Mucosa of rectum (tissue), 2 donors: ENCODE results near the gene ZNF555.

Source experiments
- H3K27ac ChIP-seq, 2 donors: one replicate each; pipeline ENCODE4 v1.7.0; 2013; ENCODE audit warnings: inconsistent platforms in 2 of 2, low read depth in 2 of 2, low read length in 2 of 2
- H3K27me3 ChIP-seq, 2 donors: one replicate each; pipeline ENCODE4 v1.7.0; 2013; ENCODE audit warnings: low read length in 2 of 2; ENCODE audit not compliant: control insufficient read depth in 2 of 2, insufficient read depth in 2 of 2
- H3K36me3 ChIP-seq, 2 donors: one replicate each; pipeline ENCODE4 v1.7.0; 2013; ENCODE audit warnings: low read length in 2 of 2; ENCODE audit not compliant: control insufficient read depth in 2 of 2, insufficient read depth in 2 of 2
- H3K4me1 ChIP-seq, 2 donors: one replicate each; pipeline ENCODE4 v1.7.0; 2013; ENCODE audit warnings: low read length in 2 of 2, mild to moderate bottlenecking in 1 of 2; ENCODE audit not compliant: control insufficient read depth in 2 of 2, insufficient read depth in 2 of 2
- H3K4me3 ChIP-seq, 2 donors: one replicate each; pipeline ENCODE4 v1.7.0; 2013; ENCODE audit warnings: low read length in 2 of 2
- H3K9ac ChIP-seq, 2 donors: one replicate each; pipeline ENCODE4 v1.7.0; 2013; ENCODE audit warnings: low read length in 2 of 2, low read depth in 1 of 2, mild to moderate bottlenecking in 1 of 2
- H3K9me3 ChIP-seq, 2 donors: one replicate each; pipeline ENCODE4 v1.7.0; 2013; ENCODE audit warnings: low read length in 2 of 2; ENCODE audit not compliant: control insufficient read depth in 2 of 2
- donor health status: healthy.
- donor health status: Normal muscosa, but diverticular disease.

ZNF555 gene

GRCh38 chr19:2807379-2808128 lies 33.7 kb upstream of the ZNF555 start:
- Histone ChIP-seq H3K36me3 (peaks cover 17 to 31% of the 10 kb centered on the region in 2 donors), H3K27me3 (no peaks in the 10 kb centered on the region), H3K9me3 (no peaks in the 10 kb centered on the region)

DNA sequence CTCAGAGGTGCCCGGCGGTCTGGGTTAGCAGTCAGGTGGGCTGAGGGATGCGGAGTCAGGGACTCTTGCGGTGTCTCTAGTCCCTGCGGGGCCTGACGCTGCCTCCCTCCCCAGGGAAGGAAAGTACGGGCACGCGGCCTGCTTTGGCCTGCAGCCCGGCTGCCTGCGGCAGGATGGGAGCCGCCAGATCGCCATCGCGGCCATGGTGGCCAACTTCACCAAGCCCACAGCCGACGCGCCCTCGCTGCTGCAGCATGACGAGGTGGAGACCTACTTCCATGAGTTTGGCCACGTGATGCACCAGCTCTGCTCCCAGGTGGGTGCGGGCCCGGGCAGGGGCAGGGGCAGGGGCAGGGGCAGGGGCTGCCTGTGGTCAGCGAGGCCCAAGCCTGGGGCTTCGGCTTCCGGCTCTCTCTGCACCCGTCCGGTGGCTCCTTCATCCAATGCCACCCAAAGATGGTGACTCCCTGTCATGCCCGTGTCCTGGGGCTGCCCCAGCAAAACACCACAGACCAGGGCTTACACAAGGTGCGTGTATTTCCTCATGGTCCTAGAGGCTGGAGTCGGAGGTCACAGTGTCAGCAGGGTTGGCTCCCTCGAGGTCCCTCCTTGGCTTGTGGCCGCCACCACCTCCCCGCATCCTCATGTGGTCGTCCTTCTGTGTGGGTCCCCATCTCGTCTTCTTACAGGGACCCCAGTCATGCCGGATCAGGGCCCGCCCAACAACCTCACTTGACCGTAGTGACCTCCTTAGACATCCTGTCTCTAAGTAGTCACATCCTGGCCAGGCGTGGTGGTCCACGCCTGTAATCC lies 32.9 kb upstream of the ZNF555 start:
- no peak overlapping the region for H3K4me3 ChIP-seq
- H3K36me3 ChIP-seq = peaks cover 15 to 31% of the 10 kb centered on the region in 2 donors
- H3K9ac ChIP-seq = no peak overlapping the region

More at GRCh38 chr19:2807379-2808128, 33.7 kb upstream of the ZNF555 start:
- H3K4me3 ChIP-seq = no peak overlapping the region
- peaks cover 15 to 19% of the 10 kb centered on the region in 2 donors for H3K4me1 ChIP-seq
- H3K9ac ChIP-seq = no peak overlapping the region
- no peak overlapping the region for H3K27ac ChIP-seq

DNA sequence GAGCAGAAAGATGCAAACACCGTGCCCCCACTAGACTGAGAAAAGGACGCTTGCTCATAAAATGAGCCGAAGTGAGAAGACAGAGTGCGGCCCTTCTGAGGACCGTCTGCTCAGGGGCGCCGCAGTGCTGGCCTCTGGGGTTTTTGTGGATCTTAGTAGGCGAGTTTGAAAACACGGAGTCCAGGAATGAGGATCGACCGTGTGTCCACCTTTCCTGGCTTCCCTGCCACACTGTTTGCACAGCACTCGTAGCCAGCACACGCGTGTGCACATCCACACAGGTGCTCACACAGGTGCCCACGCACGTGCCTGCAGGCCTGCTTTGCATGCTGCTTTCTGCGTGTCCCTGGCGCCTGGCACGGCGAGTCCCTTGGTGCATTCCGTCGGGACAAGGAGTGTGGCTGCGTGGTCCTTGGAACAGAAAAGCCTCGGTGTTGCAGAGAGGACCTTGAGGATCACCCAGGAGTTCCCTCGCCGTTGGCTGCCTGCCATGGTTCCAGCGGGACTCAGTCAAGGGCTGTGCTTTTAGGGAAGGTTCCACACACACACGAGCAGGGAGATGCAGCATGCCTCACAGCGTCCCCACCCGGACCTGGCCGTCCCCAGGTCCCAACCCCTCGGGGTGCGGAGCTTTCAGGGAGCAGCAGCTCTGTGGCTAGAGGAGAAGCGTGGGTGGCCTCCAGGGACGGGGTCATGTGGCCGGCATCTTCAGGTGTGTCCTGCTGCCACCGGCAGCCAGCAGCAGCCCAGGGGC lies 31.7 kb upstream of the ZNF555 start:
- Histone ChIP-seq H3K9ac (no peak overlapping the region), H3K4me1 (peaks cover 16 to 23% of the 10 kb centered on the region in 2 donors), H3K27me3 (no peaks in the 10 kb centered on the region), H3K4me3 (no peak overlapping the region), H3K27ac (no peak overlapping the region), H3K36me3 (peaks cover 20 to 31% of the 10 kb centered on the region in 2 donors), H3K9me3 (no peaks in the 10 kb centered on the region)

More for the DNA sequence above, 32.9 kb upstream of the ZNF555 start:
- Histone ChIP-seq H3K4me1 (peaks cover 16 to 23% of the 10 kb centered on the region in 2 donors), H3K27me3 (no peaks in the 10 kb centered on the region), H3K9me3 (no peaks in the 10 kb centered on the region), H3K27ac (no peak overlapping the region)

DNA sequence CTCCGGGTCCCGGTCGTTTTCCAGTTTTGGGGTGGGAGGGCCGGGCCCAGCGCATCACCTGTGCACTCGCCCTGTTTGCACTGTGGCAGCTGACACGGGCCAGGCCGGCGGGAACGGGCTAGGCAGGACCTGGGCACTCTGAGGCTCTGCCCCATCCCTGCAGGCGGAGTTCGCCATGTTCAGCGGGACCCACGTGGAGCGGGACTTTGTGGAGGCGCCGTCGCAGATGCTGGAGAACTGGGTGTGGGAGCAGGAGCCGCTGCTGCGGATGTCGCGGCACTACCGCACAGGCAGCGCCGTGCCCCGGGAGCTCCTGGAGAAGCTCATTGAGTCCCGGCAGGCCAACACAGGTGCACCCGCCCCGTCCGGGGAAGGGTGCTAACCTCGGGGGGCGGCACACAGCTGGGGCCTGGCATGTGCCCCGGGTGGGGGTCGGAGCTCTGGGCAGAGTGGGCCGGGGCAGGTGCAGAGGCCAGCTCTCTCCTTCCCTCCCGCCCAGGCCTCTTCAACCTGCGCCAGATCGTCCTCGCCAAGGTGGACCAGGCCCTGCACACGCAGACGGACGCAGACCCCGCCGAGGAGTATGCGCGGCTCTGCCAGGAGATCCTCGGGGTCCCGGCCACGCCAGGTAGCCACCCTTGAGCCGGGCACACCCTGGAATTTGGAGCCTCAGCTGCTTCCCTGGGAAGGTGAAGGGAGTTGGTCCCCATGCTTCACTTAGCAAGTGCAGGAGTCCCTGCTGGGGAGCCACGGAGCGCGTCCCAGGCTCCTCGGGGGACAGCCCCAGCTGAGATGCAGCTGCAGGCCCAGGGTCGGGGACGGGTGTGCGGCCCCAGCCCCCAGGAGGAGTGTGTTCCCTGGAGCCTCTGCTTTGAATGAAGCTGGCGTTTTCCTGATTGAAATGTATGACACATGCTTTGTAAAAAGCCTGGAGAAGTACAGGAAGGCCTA lies 30.9 kb upstream of the ZNF555 start:
- peaks cover 16 to 23% of the 10 kb centered on the region in 2 donors for H3K4me1 ChIP-seq
- peak overlapping the region in 1 of 2 donors; percentile 67 for H3K9ac ChIP-seq
- H3K4me3 ChIP-seq = peak overlapping the region in 1 of 2 donors; percentile 15
- peaks cover 20 to 27% of the 10 kb centered on the region in 2 donors for H3K36me3 ChIP-seq
- H3K27ac ChIP-seq = peak overlapping the region; percentile 81 to 93
- no peaks in the 10 kb centered on the region for H3K9me3 ChIP-seq
- no peaks in the 10 kb centered on the region for H3K27me3 ChIP-seq

- Histone ChIP-seq H3K4me1 (peaks cover 16 to 23% of the 10 kb centered on the region in 2 donors), H3K27ac (peak overlapping the region; percentile 81 to 93), H3K4me3 (peak overlapping the region; percentile 31 to 49), H3K9me3 (no peaks in the 10 kb centered on the region), H3K36me3 (peaks cover 20 to 25% of the 10 kb centered on the region in 2 donors), H3K27me3 (no peaks in the 10 kb centered on the region), H3K9ac (peak overlapping the region; percentile 47 to 67)
Observed at GRCh38 chr19:2811221-2811722, 30.0 kb upstream of the ZNF555 start.

- no peaks in the 10 kb centered on the region for H3K9me3 ChIP-seq
- H3K9ac ChIP-seq = peak overlapping the region; percentile 32 to 67
- H3K27me3 ChIP-seq = no peaks in the 10 kb centered on the region
- H3K4me1 ChIP-seq = peaks cover 16 to 23% of the 10 kb centered on the region in 2 donors
- peak overlapping the region; percentile 49 to 50 for H3K4me3 ChIP-seq
- H3K27ac ChIP-seq = peak overlapping the region; percentile 81 to 93
- H3K36me3 ChIP-seq = peaks cover 20 to 23% of the 10 kb centered on the region in 2 donors
Observed at GRCh38 chr19:2811735-2812413, 29.4 kb upstream of the ZNF555 start.

- peak overlapping the region; percentile 31 to 50 for H3K4me3 ChIP-seq
- H3K4me1 ChIP-seq = peaks cover 16 to 23% of the 10 kb centered on the region in 2 donors
- no peaks in the 10 kb centered on the region for H3K9me3 ChIP-seq
- H3K9ac ChIP-seq = peak overlapping the region; percentile 32 to 55
- no peaks in the 10 kb centered on the region for H3K27me3 ChIP-seq
- peaks cover 17 to 20% of the 10 kb centered on the region in 2 donors for H3K36me3 ChIP-seq
- peak overlapping the region; percentile 81 to 93 for H3K27ac ChIP-seq
Observed at GRCh38 chr19:2812414-2813234, 28.7 kb upstream of the ZNF555 start.
